Neural progenitor cell (in vitro differentiated cells): ENCODE results near the gene TLR6. TPM values are rescaled to one million over a fixed set of nuclear protein-coding genes. Genes with fewer than 3 reads are reported as not detected.
"Not testable (repeated sequence)": the region's sequence is repeated elsewhere in the genome, so short reads cannot be mapped to it uniquely, and the experiment has no call there.

Experiments used
- DNase-seq: peaks from one replicate; pipeline ENCODE4 v3.0.0-alpha.2; 2016; ENCODE audit warnings: low spot score
- H2AFZ ChIP-seq: fragments of 200-600 bp; sonication (generic); replicated peaks from 2 replicates; pipeline ENCODE4 v1.6.1; 2016; ENCODE audit warnings: antibody characterized with exemption
- H3F3A ChIP-seq: fragments of 200-600 bp; sonication (generic); 2 replicates; pipeline ENCODE4 v1.6.1; 2016; ENCODE audit warnings: antibody characterized with exemption, low read depth
- H3K27ac ChIP-seq: fragments of 200-600 bp; sonication (generic); 2 replicates; pipeline ENCODE4 v1.5.1; 2016; ENCODE audit warnings: mild to moderate bottlenecking
- H3K27me3 ChIP-seq: fragments of 200-600 bp; sonication (generic); 2 replicates; pipeline ENCODE4 v1.6.1; 2016; ENCODE audit warnings: mild to moderate bottlenecking, moderate library complexity
- H3K36me3 ChIP-seq: fragments of 200-600 bp; sonication (generic); 2 replicates; pipeline ENCODE4 v1.5.1; 2016
- H3K4me1 ChIP-seq: fragments of 200-600 bp; sonication (generic); 2 replicates; pipeline ENCODE4 v1.6.1; 2016; ENCODE audit warnings: mixed run types
- H3K4me2 ChIP-seq: fragments of 200-600 bp; sonication (generic); 2 replicates; pipeline ENCODE4 v1.6.1; 2016
- H3K4me3 ChIP-seq: fragments of 200-600 bp; sonication (generic); 2 replicates; pipeline ENCODE4 v1.5.1; 2016
- H3K79me2 ChIP-seq: fragments of 200-600 bp; sonication (generic); 2 replicates; pipeline ENCODE4 v1.6.1; 2016; ENCODE audit warnings: low read depth
- H3K9ac ChIP-seq: fragments of 200-600 bp; sonication (generic); 2 replicates; pipeline ENCODE4 v1.6.1; 2016
- H3K9me3 ChIP-seq: fragments of 200-600 bp; sonication (generic); 2 replicates; pipeline ENCODE4 v1.5.1; 2016; ENCODE audit warnings: low read depth
- H4K20me1 ChIP-seq: fragments of 200-600 bp; sonication (generic); 2 replicates; pipeline ENCODE4 v1.6.1; 2016; ENCODE audit warnings: low read depth
- H3K27ac Mint-ChIP-seq: 3 replicates; pipeline ENCODE4 v1.8.0; 2021; ENCODE audit warnings: mixed read lengths
- H3K27me3 Mint-ChIP-seq: 2 replicates; pipeline ENCODE4 v1.8.0; 2022; ENCODE audit warnings: low read depth, mild to moderate bottlenecking, inconsistent platforms, moderate library complexity, mixed read lengths; ENCODE audit not compliant: insufficient read depth
- H3K36me3 Mint-ChIP-seq: 3 replicates; pipeline ENCODE4 v1.8.0; 2021; ENCODE audit warnings: mixed read lengths
- H3K4me1 Mint-ChIP-seq: 3 replicates; pipeline ENCODE4 v1.8.0; 2021; ENCODE audit warnings: mixed read lengths
- H3K4me3 Mint-ChIP-seq: 3 replicates; pipeline ENCODE4 v1.8.0; 2021; ENCODE audit warnings: mild to moderate bottlenecking, moderate library complexity, mixed read lengths
- H3K9me3 Mint-ChIP-seq: 3 replicates; pipeline ENCODE4 v1.8.0; 2020; ENCODE audit warnings: mixed read lengths
- EZH2 ChIP-seq: fragments of 200-600 bp; sonication (generic); IDR thresholded peaks from 2 replicates; pipeline ENCODE4 v1.6.1; 2017; ENCODE audit warnings: antibody characterized with exemption, mild to moderate bottlenecking, moderate library complexity
- EZH2phosphoT487 ChIP-seq: fragments of 200-600 bp; sonication (generic); IDR thresholded peaks from 2 replicates; pipeline ENCODE4 v1.6.1; 2017; ENCODE audit warnings: antibody characterized with exemption
- total RNA-seq: library from RNA; depleted of rRNA; stranded (reverse); fragments of >200 nt; gene quantifications from 2 replicates; pipeline ENCODE4 v1.2.3, GENCODE V29; 2015; ENCODE audit warnings: low replicate concordance
- TF ChIP-seq, protein P1 (sequence below): fragments of 200-600 bp; sonication (generic); IDR thresholded peaks from 2 replicates; pipeline ENCODE4 v1.5.1; 2017; ENCODE audit warnings: antibody characterized with exemption, mild to moderate bottlenecking

The TLR6 gene
- total RNA-seq, 1 donor from 2014 or later, result 0.07 TPM

DNA sequence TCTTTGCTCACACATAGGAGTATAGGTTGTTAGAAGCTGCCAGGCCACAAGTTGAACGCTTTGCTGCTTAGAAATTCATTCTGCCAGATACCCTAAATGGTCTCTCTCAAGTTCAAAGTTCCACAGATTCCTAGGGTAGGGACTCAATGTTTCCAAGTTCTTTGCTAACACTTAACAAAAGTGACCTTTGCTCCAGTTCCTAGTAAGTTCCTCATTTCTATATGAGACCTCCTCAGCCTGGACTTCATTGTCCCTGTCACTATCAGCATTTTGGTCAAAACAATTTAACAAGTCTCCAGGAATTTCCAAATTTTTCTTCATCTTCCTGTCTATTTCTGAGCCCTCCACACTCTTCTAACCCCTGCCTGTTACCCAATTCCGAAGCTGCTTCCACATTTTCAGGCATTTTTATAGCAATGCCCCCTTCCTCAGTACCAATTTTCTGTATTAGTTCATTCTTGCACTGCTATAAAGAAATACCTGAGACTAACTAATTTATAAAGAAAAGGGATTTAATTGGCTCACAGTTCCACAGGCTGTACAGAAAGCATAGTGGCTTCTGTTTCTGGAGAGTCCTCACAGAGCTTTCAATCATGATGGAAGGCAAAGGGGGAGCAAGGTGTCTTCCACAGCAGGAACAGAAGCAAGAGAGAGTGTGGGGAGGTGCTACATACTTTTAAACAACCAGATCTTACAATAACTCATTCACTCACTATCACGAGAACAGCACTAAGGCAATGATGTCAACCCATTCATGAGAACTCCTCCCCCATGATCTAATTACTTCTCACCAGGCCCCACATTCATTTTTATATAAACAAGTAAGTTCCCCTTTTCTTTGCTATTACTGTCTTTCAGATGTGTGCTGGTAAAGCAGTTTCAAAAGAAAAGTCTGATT is 40.5 kb downstream of the TLR6 start:
- DNase-seq, result no peak
- TF ChIP-seq EZH2, result no peak
- TF ChIP-seq, protein P1, sequence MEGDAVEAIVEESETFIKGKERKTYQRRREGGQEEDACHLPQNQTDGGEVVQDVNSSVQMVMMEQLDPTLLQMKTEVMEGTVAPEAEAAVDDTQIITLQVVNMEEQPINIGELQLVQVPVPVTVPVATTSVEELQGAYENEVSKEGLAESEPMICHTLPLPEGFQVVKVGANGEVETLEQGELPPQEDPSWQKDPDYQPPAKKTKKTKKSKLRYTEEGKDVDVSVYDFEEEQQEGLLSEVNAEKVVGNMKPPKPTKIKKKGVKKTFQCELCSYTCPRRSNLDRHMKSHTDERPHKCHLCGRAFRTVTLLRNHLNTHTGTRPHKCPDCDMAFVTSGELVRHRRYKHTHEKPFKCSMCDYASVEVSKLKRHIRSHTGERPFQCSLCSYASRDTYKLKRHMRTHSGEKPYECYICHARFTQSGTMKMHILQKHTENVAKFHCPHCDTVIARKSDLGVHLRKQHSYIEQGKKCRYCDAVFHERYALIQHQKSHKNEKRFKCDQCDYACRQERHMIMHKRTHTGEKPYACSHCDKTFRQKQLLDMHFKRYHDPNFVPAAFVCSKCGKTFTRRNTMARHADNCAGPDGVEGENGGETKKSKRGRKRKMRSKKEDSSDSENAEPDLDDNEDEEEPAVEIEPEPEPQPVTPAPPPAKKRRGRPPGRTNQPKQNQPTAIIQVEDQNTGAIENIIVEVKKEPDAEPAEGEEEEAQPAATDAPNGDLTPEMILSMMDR, result no peak
- TF ChIP-seq EZH2phosphoT487, result no peak
- Histone ChIP-seq H3K4me1 (no peaks in the 10 kb centered on the region), H3K4me3 (no peak overlapping the region), H3K9me3 (no peaks in the 10 kb centered on the region), H3K9ac (no peak overlapping the region), H3K79me2 (no peaks in the 10 kb centered on the region), H3K27me3 (no peaks in the 10 kb centered on the region), H3F3A (no peaks in the 10 kb centered on the region), H3K27ac (no peak overlapping the region), H3K4me2 (no peak overlapping the region), H3K36me3 (no peaks in the 10 kb centered on the region), H2AFZ (no peak overlapping the region), H4K20me1 (no peaks in the 10 kb centered on the region)
- Mint-ChIP-seq H3K27me3 (peaks cover 2% of the 10 kb centered on the region), H3K4me3 (no peak overlapping the region), H3K27ac (no peak overlapping the region), H3K9me3 (peaks cover 4% of the 10 kb centered on the region), H3K4me1 (no peaks in the 10 kb centered on the region), H3K36me3 (no peaks in the 10 kb centered on the region)

DNA sequence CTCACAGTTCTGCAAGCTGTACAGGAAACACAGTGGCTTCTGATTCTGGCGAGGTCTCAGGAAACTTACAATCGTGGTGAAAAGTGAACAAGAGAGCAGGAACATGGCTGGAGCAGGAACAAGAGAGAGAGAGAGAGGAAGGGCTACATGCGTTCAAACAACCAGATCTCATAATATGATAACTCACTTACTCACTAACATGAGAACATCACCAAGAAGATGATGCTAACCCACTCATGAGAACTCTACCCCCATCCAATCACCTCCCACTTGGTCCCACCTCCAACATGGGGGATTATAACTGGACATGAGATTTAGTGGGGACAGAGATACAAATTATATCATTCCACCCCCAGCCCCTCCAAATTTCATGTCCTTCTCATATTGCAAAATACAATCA is 42.2 kb downstream of the TLR6 start:
- Histone ChIP-seq H3K4me1 (peaks cover 8% of the 10 kb centered on the region), H3K4me3 (no peak overlapping the region), H3K4me2 (no peak overlapping the region), H3K79me2 (no peaks in the 10 kb centered on the region), H3K36me3 (no peaks in the 10 kb centered on the region), H3K27me3 (no peaks in the 10 kb centered on the region), H3F3A (no peaks in the 10 kb centered on the region), H3K9ac (no peak overlapping the region), H2AFZ (no peak overlapping the region), H3K9me3 (no peaks in the 10 kb centered on the region), H4K20me1 (no peaks in the 10 kb centered on the region), H3K27ac (no peak overlapping the region)
- Mint-ChIP-seq H3K27ac (no peak overlapping the region), H3K36me3 (no peaks in the 10 kb centered on the region), H3K4me1 (peaks cover 3% of the 10 kb centered on the region), H3K27me3 (peaks cover 2% of the 10 kb centered on the region), H3K9me3 (peaks cover 4% of the 10 kb centered on the region), H3K4me3 (no peak overlapping the region)
- TF ChIP-seq EZH2phosphoT487 (no peak), EZH2 (no peak)
- TF ChIP-seq, protein P1, result no peak
- no peak for DNase-seq

DNA sequence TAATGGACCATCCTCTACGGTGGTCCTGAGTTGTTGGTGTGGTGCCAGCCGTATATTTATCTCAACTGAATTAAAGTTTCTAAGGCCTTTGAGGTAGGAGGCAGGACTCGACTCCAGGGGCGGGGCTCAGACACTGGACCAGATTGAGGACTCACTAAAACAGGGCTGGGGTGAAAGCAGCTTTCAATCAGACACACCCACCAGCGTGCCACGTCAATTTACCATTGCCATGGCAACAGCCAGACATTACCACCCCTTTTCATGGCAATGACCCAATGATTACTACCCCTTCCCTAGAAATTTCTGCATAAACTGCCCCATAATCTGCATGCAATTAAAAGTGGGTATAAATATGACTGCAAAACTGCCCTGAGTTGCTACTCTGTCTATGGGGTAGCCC is 45.3 kb downstream of the TLR6 start:
- Histone ChIP-seq H3K4me1 (peaks cover 8% of the 10 kb centered on the region), H3K79me2 (no peaks in the 10 kb centered on the region), H3K9ac (no peak overlapping the region), H3K27me3 (no peaks in the 10 kb centered on the region), H3K36me3 (no peaks in the 10 kb centered on the region), H3K9me3 (no peaks in the 10 kb centered on the region), H3K4me2 (no peak overlapping the region), H3K4me3 (no peak overlapping the region), H3K27ac (no peak overlapping the region), H4K20me1 (no peaks in the 10 kb centered on the region), H2AFZ (no peak overlapping the region), H3F3A (no peaks in the 10 kb centered on the region)
- Mint-ChIP-seq H3K4me1 (peaks cover 3% of the 10 kb centered on the region), H3K9me3 (peaks cover 5% of the 10 kb centered on the region), H3K27ac (no peak overlapping the region), H3K27me3 (no peaks in the 10 kb centered on the region), H3K36me3 (no peaks in the 10 kb centered on the region), H3K4me3 (no peak overlapping the region)
- DNase-seq, result no peak
- TF ChIP-seq, protein P1, result no peak

DNA sequence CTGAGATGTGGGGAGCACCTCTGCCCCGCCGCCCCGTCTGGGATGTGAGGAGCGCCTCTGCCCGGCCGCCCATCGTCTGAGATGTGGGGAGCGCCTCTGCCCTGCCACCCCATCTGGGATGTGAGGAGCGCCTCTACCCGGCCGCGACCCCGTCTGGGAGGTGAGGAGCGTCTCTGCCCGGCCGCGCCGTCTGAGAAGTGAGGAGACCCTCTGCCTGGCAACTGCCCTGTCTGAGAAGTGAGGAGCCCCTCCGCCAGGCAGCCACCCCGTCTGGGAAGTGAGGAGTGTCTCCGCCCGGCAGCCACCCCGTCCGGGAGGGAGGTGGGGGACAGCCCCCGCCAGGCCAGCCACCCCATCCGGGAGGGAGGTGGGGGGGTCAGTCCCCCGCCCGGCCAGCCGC is 49.2 kb downstream of the TLR6 start:
- H3K27ac Mint-ChIP-seq, H3K27me3 Mint-ChIP-seq, H3K4me1 ChIP-seq, H3K9me3 ChIP-seq, H3K79me2 ChIP-seq, H3K9ac ChIP-seq, H3K4me3 ChIP-seq, H3F3A ChIP-seq, H4K20me1 ChIP-seq, H3K4me2 ChIP-seq, H2AFZ ChIP-seq, H3K4me1 Mint-ChIP-seq, H3K27me3 ChIP-seq, DNase-seq, H3K36me3 Mint-ChIP-seq, H3K4me3 Mint-ChIP-seq, H3K36me3 ChIP-seq, H3K27ac ChIP-seq: not testable (repeated sequence)
- H3K9me3 Mint-ChIP-seq, result peaks cover 18% of the 10 kb centered on the region

DNA sequence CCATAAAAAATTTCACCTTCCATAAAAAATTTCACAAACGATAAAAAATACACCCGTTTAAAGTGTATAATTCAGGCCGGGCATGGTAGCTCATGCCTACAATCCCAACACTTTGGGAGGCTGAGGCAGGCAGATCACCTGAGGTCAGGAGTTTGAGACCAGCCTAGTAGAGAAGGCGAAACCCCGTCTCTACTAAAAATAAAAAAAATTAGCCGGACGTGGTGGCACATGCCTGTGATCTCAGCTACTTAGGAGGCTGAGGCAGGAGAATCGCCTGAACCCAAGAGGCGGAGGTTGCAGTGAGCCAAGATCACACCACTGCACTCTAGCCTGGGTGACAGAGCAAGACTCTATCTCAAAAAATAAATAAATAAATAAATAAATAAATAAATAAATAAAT is 50.4 kb downstream of the TLR6 start:
- H3K27ac ChIP-seq, H3K27me3 Mint-ChIP-seq, DNase-seq, H3K4me1 ChIP-seq, H3K4me3 Mint-ChIP-seq, H3K36me3 ChIP-seq, H3F3A ChIP-seq, H3K4me3 ChIP-seq, H4K20me1 ChIP-seq, H2AFZ ChIP-seq, H3K9me3 ChIP-seq, H3K4me2 ChIP-seq, H3K36me3 Mint-ChIP-seq, H3K9ac ChIP-seq, H3K4me1 Mint-ChIP-seq, H3K27me3 ChIP-seq, H3K79me2 ChIP-seq, H3K27ac Mint-ChIP-seq: not testable (repeated sequence)
- H3K9me3 Mint-ChIP-seq, result peaks cover 21% of the 10 kb centered on the region
